Ishikawa (cell line): ENCODE results near the gene HMGN4.

Experiments
- CEBPB ChIP-seq: IDR thresholded peaks from 2 replicates; pipeline ENCODE4 v1.6.1; 2012
- CREB1 ChIP-seq: IDR thresholded peaks from 2 replicates; pipeline ENCODE4 v1.6.1; 2012; ENCODE audit warnings: low read depth
- EGR1 ChIP-seq: IDR thresholded peaks from 2 replicates; pipeline ENCODE4 v1.6.1; 2012
- EP300 ChIP-seq: IDR thresholded peaks from 2 replicates; pipeline ENCODE4 v1.6.1; 2012; ENCODE audit warnings: borderline replicate concordance
- FOXM1 ChIP-seq: IDR thresholded peaks from 2 replicates; pipeline ENCODE4 v1.6.1; 2012; ENCODE audit warnings: low read depth, borderline replicate concordance
- MAX ChIP-seq: IDR thresholded peaks from 2 replicates; pipeline ENCODE4 v1.6.1; 2012
- NFIC ChIP-seq: IDR thresholded peaks from 2 replicates; pipeline ENCODE4 v1.6.1; 2012
- RAD21 ChIP-seq: IDR thresholded peaks from 2 replicates; pipeline ENCODE4 v1.6.1; 2012; ENCODE audit warnings: low read depth
- REST ChIP-seq: IDR thresholded peaks from 2 replicates; pipeline ENCODE4 v1.6.1; 2012; ENCODE audit warnings: low read depth, mild to moderate bottlenecking
- TAF1 ChIP-seq: IDR thresholded peaks from 2 replicates; pipeline ENCODE4 v1.6.1; 2012; ENCODE audit warnings: low read depth, mild to moderate bottlenecking
- TCF12 ChIP-seq: IDR thresholded peaks from 2 replicates; pipeline ENCODE4 v1.6.1; 2012; ENCODE audit warnings: low read depth
- TEAD4 ChIP-seq: IDR thresholded peaks from 2 replicates; pipeline ENCODE4 v1.6.1; 2012
- USF1 ChIP-seq: IDR thresholded peaks from 2 replicates; pipeline ENCODE4 v1.6.1; 2012
- YY1 ChIP-seq: IDR thresholded peaks from 2 replicates; pipeline ENCODE4 v1.6.1; 2012; ENCODE audit warnings: low read depth
- ZBTB7A ChIP-seq: IDR thresholded peaks from 2 replicates; pipeline ENCODE4 v1.6.1; 2012; ENCODE audit warnings: low read depth

Gene HMGN4

GRCh38 chr6:26561533-26562466 is 23.6 kb downstream of the HMGN4 start:
- TF ChIP-seq TEAD4 (no peak), EGR1 (no peak), EP300 (no peak), YY1 (no peak), FOXM1 (no peak), TAF1 (no peak), RAD21 (no peak), USF1 (no peak), REST (no peak), CREB1 (no peak), ZBTB7A (no peak)

DNA sequence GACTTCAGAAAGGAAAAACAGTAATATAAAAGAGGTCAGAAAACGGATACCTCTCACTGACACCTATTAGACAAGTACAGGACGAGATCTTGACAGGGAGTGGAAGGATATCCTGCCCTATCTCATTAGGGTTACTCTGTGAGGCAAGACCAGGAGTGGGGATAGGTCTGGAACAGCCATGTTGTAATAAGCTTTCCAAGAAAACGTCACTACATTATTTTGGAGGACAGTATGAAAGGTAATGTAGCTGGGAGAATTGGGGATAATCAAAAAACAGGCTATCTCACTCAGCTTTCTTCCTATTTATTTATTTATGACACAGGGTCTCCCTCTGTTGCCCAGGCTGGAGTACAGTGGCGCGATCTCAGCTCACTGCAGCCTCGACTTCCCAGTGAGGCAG is 25.3 kb downstream of the HMGN4 start:
- no peak for TF ChIP-seq EP300
- no peak for TF ChIP-seq FOXM1
- no peak for TF ChIP-seq ZBTB7A
- no peak for TF ChIP-seq TEAD4
- no peak for TF ChIP-seq USF1
- no peak for TF ChIP-seq YY1
- TF ChIP-seq EGR1, result no peak
- TF ChIP-seq TAF1, result no peak
- no peak for TF ChIP-seq RAD21
- no peak for TF ChIP-seq TCF12
- TF ChIP-seq REST, result no peak
- TF ChIP-seq MAX, result no peak
- TF ChIP-seq CEBPB, result no peak
- no peak for TF ChIP-seq CREB1

DNA sequence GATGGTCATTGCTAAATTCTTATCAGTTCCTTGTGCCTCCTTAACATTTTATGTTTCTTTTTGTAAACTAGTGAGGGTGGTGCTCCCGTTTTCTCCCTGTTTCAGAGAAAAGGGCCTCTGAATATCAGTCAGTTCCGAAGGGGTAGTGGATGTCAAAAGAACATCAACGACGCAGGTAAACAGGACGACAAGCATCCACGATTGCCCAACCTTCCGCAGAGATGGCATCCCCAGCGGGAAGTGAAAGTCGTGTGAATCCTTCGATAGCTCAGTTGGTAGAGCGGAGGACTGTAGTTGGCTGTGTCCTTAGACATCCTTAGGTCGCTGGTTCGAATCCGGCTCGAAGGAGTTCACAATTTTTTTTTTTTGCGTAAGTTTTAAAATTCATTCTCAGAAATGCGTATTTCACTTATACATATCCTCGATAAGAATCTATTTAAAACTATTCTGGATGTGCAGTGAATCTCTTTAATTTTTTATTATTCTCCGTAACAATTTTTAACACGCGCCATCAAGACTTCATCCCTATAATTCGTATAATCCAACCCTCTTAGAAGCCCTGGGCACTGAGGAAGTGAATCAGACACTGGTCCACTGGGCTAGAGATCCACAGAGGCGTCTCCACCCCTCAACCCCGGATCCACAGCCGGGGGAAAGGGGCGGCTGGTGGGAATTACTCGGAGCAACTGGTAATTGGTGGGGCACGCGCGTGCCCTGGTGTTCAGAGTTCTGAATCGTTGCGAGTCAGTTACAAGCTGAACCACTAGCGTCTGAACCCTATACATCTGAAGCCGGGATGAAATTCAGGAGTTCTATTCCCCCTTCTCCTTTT is 30.7 kb downstream of the HMGN4 start:
- TF ChIP-seq RAD21 (peak; percentile 48), EP300 (no peak), TAF1 (no peak), EGR1 (no peak), ZBTB7A (no peak), TCF12 (0 out of 2 replicates have a peak, but pooled peaks have one; percentile 16), NFIC (no peak; the same call in 1 of the 2 replicates), YY1 (peak; percentile 46), FOXM1 (no peak), CREB1 (no peak; the same call in 1 of the 2 replicates), TEAD4 (peak; percentile 96), CEBPB (peak; percentile 94), USF1 (no peak), MAX (no peak), REST (no peak)
